Raji (cell line): ENCODE results near the gene ABCA1.

Experiments
- POLR2A ChIP-seq: IDR thresholded peaks from 2 replicates; pipeline ENCODE4 v1.6.1; 2011; ENCODE audit warnings: low read depth, low read length, control low read depth; ENCODE audit not compliant: insufficient read depth

Gene ABCA1

GRCh38 chr9:104783588-104783987 is 144.4 kb downstream of the ABCA1 start:
- no peak for TF ChIP-seq POLR2A

GRCh38 chr9:104780796-104781395 is 147.1 kb downstream of the ABCA1 start:
- no peak for TF ChIP-seq POLR2A

- no peak for TF ChIP-seq POLR2A
Observed at GRCh38 chr9:104779946-104780535, 147.9 kb downstream of the ABCA1 start.

GRCh38 chr9:104779334-104779733 is 148.6 kb downstream of the ABCA1 start:
- TF ChIP-seq POLR2A, result no peak

GRCh38 chr9:104778802-104779201 is 149.2 kb downstream of the ABCA1 start:
- TF ChIP-seq POLR2A, result no peak

GRCh38 chr9:104776797-104777196 is 151.2 kb downstream of the ABCA1 start:
- no peak for TF ChIP-seq POLR2A

GRCh38 chr9:104775976-104776375 is 152.0 kb downstream of the ABCA1 start:
- no peak for TF ChIP-seq POLR2A

GRCh38 chr9:104775574-104775936 is 152.4 kb downstream of the ABCA1 start:
- no peak; the same call in 1 of the 2 replicates for TF ChIP-seq POLR2A

GRCh38 chr9:104774831-104775573 is 153.0 kb downstream of the ABCA1 start:
- TF ChIP-seq POLR2A, result peak; percentile 84

GRCh38 chr9:104774132-104774531 is 153.8 kb downstream of the ABCA1 start:
- TF ChIP-seq POLR2A, result no peak

GRCh38 chr9:104772714-104773510 is 155.0 kb downstream of the ABCA1 start:
- TF ChIP-seq POLR2A, result no peak

GRCh38 chr9:104769655-104770054 is 158.3 kb downstream of the ABCA1 start:
- TF ChIP-seq POLR2A, result no peak

- TF ChIP-seq POLR2A, result no peak
Observed at GRCh38 chr9:104767507-104767906, 160.4 kb downstream of the ABCA1 start.

GRCh38 chr9:104766025-104766424 is 161.9 kb downstream of the ABCA1 start:
- TF ChIP-seq POLR2A, result no peak

GRCh38 chr9:104765138-104765537 is 162.8 kb downstream of the ABCA1 start:
- TF ChIP-seq POLR2A, result no peak
